Mesendoderm (in vitro differentiated cells): Measurements from ENCODE around the gene LCE3C.

Experiments used
- DNase-seq: peaks from one replicate; pipeline ENCODE4 v3.0.0; 2013
- H2AK5ac ChIP-seq: 2 replicates; pipeline ENCODE4 v1.6.1; 2013; ENCODE audit warnings: low read length, inconsistent platforms
- H2BK120ac ChIP-seq: 2 replicates; pipeline ENCODE4 v1.6.1; 2013; ENCODE audit warnings: low read depth, mild to moderate bottlenecking, low read length, moderate library complexity, mixed read lengths
- H2BK15ac ChIP-seq: replicated peaks from 2 replicates; pipeline ENCODE4 v1.6.1; 2013; ENCODE audit warnings: low read depth, mild to moderate bottlenecking, moderate library complexity
- H2BK5ac ChIP-seq: 2 replicates; pipeline ENCODE4 v1.6.1; 2013; ENCODE audit warnings: low read length, inconsistent platforms
- H3K18ac ChIP-seq: 2 replicates; pipeline ENCODE4 v1.6.1; 2013; ENCODE audit warnings: mild to moderate bottlenecking, low read length, mixed read lengths
- H3K23ac ChIP-seq: one replicate; pipeline ENCODE4 v1.6.1; 2013; ENCODE audit warnings: low read length
- H3K27ac ChIP-seq: 2 replicates; pipeline ENCODE4 v1.5.1; 2013; ENCODE audit warnings: low read depth, mild to moderate bottlenecking, inconsistent platforms, low read length, moderate library complexity
- H3K27me3 ChIP-seq: 2 replicates; pipeline ENCODE4 v1.6.1; 2013; ENCODE audit warnings: low read length, control low read depth, mild to moderate bottlenecking, inconsistent platforms; ENCODE audit not compliant: insufficient read depth, poor library complexity
- H3K36me3 ChIP-seq: 2 replicates; pipeline ENCODE4 v1.6.1; 2013; ENCODE audit warnings: low read length, inconsistent platforms; ENCODE audit not compliant: control insufficient read depth, insufficient read depth
- H3K4ac ChIP-seq: one replicate; pipeline ENCODE4 v1.6.1; 2013; ENCODE audit warnings: low read depth, mild to moderate bottlenecking, low read length, moderate library complexity
- H3K4me1 ChIP-seq: 2 replicates; pipeline ENCODE4 v1.6.1; 2013; ENCODE audit warnings: low read depth, low read length, inconsistent platforms; ENCODE audit not compliant: control insufficient read depth
- H3K4me2 ChIP-seq: 2 replicates; pipeline ENCODE4 v1.6.1; 2013; ENCODE audit warnings: low read length
- H3K4me3 ChIP-seq: 2 replicates; pipeline ENCODE4 v1.5.1; 2013; ENCODE audit warnings: mild to moderate bottlenecking, low read length
- H3K56ac ChIP-seq: one replicate; pipeline ENCODE4 v1.6.1; 2013; ENCODE audit warnings: low read length
- H3K79me1 ChIP-seq: 2 replicates; pipeline ENCODE4 v1.6.1; 2013; ENCODE audit warnings: low read length, inconsistent platforms
- H3K79me2 ChIP-seq: 2 replicates; pipeline ENCODE4 v1.6.1; 2013; ENCODE audit warnings: mild to moderate bottlenecking, low read length; ENCODE audit not compliant: control insufficient read depth, insufficient read depth
- H3K9ac ChIP-seq: 2 replicates; pipeline ENCODE4 v1.6.1; 2013; ENCODE audit warnings: low read length, inconsistent platforms
- H4K5ac ChIP-seq: one replicate; pipeline ENCODE4 v1.6.1; 2013; ENCODE audit warnings: low read length
- H4K8ac ChIP-seq: one replicate; pipeline ENCODE4 v1.6.1; 2013; ENCODE audit warnings: low read depth, mild to moderate bottlenecking, control low read depth, low read length, moderate library complexity
- WGBS: extraction: QIAGEN DNeasy Blood & Tissue Kit; methylation state at CpG from one replicate; pipeline ENCODE4 v1.1.7; 2013; ENCODE audit warnings: low lambda C conversion rate, missing lambda C conversion rate; ENCODE audit not compliant: insufficient coverage; ENCODE audit errors: extremely low coverage; 5-methylcytosine and 5-hydroxymethylcytosine counted together

LCE3C gene

DNA sequence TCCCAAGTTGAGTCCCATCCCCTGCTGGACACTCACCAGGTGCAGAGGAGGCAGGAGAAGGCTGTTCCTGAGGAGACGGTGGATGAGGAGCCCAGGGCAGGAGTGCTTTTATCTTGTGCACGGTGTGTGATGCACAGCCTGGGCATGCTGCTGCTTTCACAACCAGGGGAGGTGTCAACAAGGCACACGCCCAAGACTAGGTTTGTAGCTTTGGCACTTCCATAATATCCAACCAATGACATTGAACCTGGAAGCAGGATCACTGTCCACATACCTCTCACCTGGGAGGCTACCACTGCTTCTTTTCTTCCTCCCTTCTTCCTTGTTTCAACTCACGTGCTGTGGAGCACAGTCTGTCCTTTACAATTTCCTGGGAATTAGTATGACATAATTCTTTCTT, 19.6 kb upstream of the LCE3C start, which contains the start of gene LCE3D:
TSS of gene LCE3D (minus strand) at position 84 of the 400 bp plus-strand sequence. CDS start 580 bp downstream, outside the sequence.
- WGBS, result no CpG with 5 or more reads among the region's 4 CpGs

GRCh38 chr1:152582647-152583046, 17.4 kb upstream of the LCE3C start:
- DNase-seq, result no peak
- no peak overlapping the region for H4K5ac ChIP-seq
- H2AK5ac ChIP-seq, result no peak overlapping the region
- H3K27me3 ChIP-seq, result no peaks in the 10 kb centered on the region
- H3K79me2 ChIP-seq, result no peaks in the 10 kb centered on the region
- H3K9ac ChIP-seq, result no peak overlapping the region
- no peak overlapping the region for H4K8ac ChIP-seq
- no peaks in the 10 kb centered on the region for H3K36me3 ChIP-seq
- no peak overlapping the region for H3K4ac ChIP-seq
- no peak overlapping the region for H3K4me2 ChIP-seq
- no peak overlapping the region for H2BK15ac ChIP-seq
- no peak overlapping the region for H3K27ac ChIP-seq
- H2BK120ac ChIP-seq, result no peak overlapping the region
- no peaks in the 10 kb centered on the region for H3K4me1 ChIP-seq
- no peak overlapping the region for H3K4me3 ChIP-seq
- no CpG with 5 or more reads among the region's 1 CpG for WGBS
- no peaks in the 10 kb centered on the region for H3K79me1 ChIP-seq
- no peak overlapping the region for H3K23ac ChIP-seq
- no peak overlapping the region for H2BK5ac ChIP-seq
- no peak overlapping the region for H3K56ac ChIP-seq
- H3K18ac ChIP-seq, result no peak overlapping the region

More for the DNA sequence above, 19.6 kb upstream of the LCE3C start, which contains the start of gene LCE3D:
- no peaks in the 10 kb centered on the region for H3K36me3 ChIP-seq
- H3K18ac ChIP-seq, result no peak within 1 kb of the TSS
- H3K4ac ChIP-seq, result no peak within 1 kb of the TSS
- H4K5ac ChIP-seq, result no peak within 1 kb of the TSS
- no peak within 1 kb of the TSS for H2AK5ac ChIP-seq
- no peak within 1 kb of the TSS for H4K8ac ChIP-seq
- no peak within 1 kb of the TSS for H3K56ac ChIP-seq
- no peak within 1 kb of the TSS for H3K4me3 ChIP-seq
- H3K27me3 ChIP-seq, result no peaks in the 10 kb centered on the region
- H3K79me1 ChIP-seq, result no peaks in the 10 kb centered on the region
- H2BK15ac ChIP-seq, result no peak within 1 kb of the TSS
- DNase-seq, result no peak
- H2BK120ac ChIP-seq, result no peak within 1 kb of the TSS
- no peaks in the 10 kb centered on the region for H3K79me2 ChIP-seq
- H3K23ac ChIP-seq, result no peak within 1 kb of the TSS
- H3K27ac ChIP-seq, result no peak within 1 kb of the TSS
- no peak within 1 kb of the TSS for H3K9ac ChIP-seq
- H3K4me1 ChIP-seq, result no peaks in the 10 kb centered on the region
- H2BK5ac ChIP-seq, result no peak within 1 kb of the TSS
- H3K4me2 ChIP-seq, result no peak within 1 kb of the TSS

DNA sequence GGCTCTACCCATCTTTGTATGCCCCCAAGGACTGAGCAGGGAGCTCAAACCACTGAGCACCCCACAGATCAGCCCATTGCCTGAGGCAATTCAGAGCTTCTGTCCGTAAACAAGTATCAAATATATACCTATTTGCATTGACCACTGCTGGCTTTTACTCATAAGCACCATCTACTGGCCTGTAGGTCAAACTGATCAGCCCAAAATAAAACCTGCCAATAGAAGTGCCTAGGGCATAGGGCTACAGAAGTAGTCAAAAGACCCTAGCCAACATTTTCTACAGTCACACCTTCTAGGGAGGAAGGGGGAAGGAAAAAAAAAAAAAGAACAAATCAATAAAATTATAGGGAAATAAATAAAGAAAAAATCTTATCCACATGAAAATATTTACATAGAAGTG, 14.4 kb upstream of the LCE3C start:
- WGBS, result no CpG with 5 or more reads among the region's 1 CpG
- H2BK15ac ChIP-seq, result no peak overlapping the region
- H4K8ac ChIP-seq, result no peak overlapping the region

GRCh38 chr1:152596986-152597385, 3.0 kb upstream of the LCE3C start:
- H3K27ac ChIP-seq, result no peak overlapping the region
- H3K4me3 ChIP-seq, result no peak overlapping the region
- H3K4me2 ChIP-seq, result no peak overlapping the region
- no peak overlapping the region for H4K5ac ChIP-seq
- no peaks in the 10 kb centered on the region for H3K4me1 ChIP-seq
- no peak for DNase-seq
- H3K79me2 ChIP-seq, result no peaks in the 10 kb centered on the region
- no peak overlapping the region for H3K4ac ChIP-seq
- H3K79me1 ChIP-seq, result no peaks in the 10 kb centered on the region
- no peak overlapping the region for H2BK5ac ChIP-seq
- no peaks in the 10 kb centered on the region for H3K27me3 ChIP-seq
- H2BK120ac ChIP-seq, result no peak overlapping the region
- H3K23ac ChIP-seq, result no peak overlapping the region
- no peak overlapping the region for H3K18ac ChIP-seq
- no peak overlapping the region for H2BK15ac ChIP-seq
- no peak overlapping the region for H3K56ac ChIP-seq
- no CpG with 5 or more reads among the region's 2 CpGs for WGBS
- no peak overlapping the region for H2AK5ac ChIP-seq
- no peak overlapping the region for H4K8ac ChIP-seq
- no peak overlapping the region for H3K9ac ChIP-seq
- H3K36me3 ChIP-seq, result no peaks in the 10 kb centered on the region

More for the DNA sequence above, 14.4 kb upstream of the LCE3C start:
- Histone ChIP-seq H3K36me3 (no peaks in the 10 kb centered on the region), H3K4me3 (no peak overlapping the region), H3K27me3 (no peaks in the 10 kb centered on the region), H2BK5ac (no peak overlapping the region), H3K18ac (no peak overlapping the region), H3K27ac (no peak overlapping the region), H3K4me2 (no peak overlapping the region), H3K4me1 (no peaks in the 10 kb centered on the region), H3K79me2 (no peaks in the 10 kb centered on the region), H3K79me1 (no peaks in the 10 kb centered on the region), H3K9ac (no peak overlapping the region), H4K5ac (no peak overlapping the region), H2BK120ac (no peak overlapping the region), H3K23ac (no peak overlapping the region), H3K4ac (no peak overlapping the region), H2AK5ac (no peak overlapping the region), H3K56ac (no peak overlapping the region)
- DNase-seq, result no peak

DNA sequence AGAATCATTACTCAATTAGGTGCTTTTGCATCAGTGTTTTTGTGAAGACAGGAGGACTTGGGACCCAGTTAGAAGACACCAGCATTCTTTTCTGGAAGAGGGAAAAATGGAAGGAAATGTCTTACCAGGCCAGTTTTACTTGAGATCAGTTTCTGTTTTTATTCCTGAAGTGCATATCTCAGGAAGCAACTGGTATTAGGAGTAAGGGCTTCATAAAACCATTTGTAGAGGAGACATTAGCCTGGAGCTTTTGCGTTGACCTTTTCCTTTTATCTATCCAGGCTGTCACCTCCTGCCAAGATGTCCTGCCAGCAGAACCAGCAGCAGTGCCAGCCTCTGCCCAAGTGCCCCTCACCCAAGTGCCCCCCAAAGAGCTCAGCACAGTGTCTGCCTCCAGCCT, 13.5 kb downstream of the LCE3C start, which contains the start of gene LCE3B:
TSS of gene LCE3B (plus strand) at position 301 of the 400 bp plus-strand sequence. CDS start at position 301, 0 bp downstream.
- no peak within 1 kb of the TSS for H3K27ac ChIP-seq
- no peak within 1 kb of the TSS for H3K56ac ChIP-seq
- no peak within 1 kb of the TSS for H2BK15ac ChIP-seq
- WGBS, result no CpG with 5 or more reads among the region's 1 CpG
- H3K27me3 ChIP-seq, result no peaks in the 10 kb centered on the region
- no peak within 1 kb of the TSS for H4K5ac ChIP-seq
- no peak within 1 kb of the TSS for H2BK5ac ChIP-seq
- no peak within 1 kb of the TSS for H3K23ac ChIP-seq
- no peak for DNase-seq
- H3K4me1 ChIP-seq, result no peaks in the 10 kb centered on the region
- H3K4ac ChIP-seq, result no peak within 1 kb of the TSS
- H3K4me2 ChIP-seq, result no peak within 1 kb of the TSS
- H2BK120ac ChIP-seq, result no peak within 1 kb of the TSS
- H3K18ac ChIP-seq, result no peak within 1 kb of the TSS
- H2AK5ac ChIP-seq, result no peak within 1 kb of the TSS
- no peaks in the 10 kb centered on the region for H3K79me2 ChIP-seq
- H3K4me3 ChIP-seq, result no peak within 1 kb of the TSS
- no peaks in the 10 kb centered on the region for H3K79me1 ChIP-seq
- H3K9ac ChIP-seq, result no peak within 1 kb of the TSS
- H4K8ac ChIP-seq, result no peak within 1 kb of the TSS
- H3K36me3 ChIP-seq, result no peaks in the 10 kb centered on the region

DNA sequence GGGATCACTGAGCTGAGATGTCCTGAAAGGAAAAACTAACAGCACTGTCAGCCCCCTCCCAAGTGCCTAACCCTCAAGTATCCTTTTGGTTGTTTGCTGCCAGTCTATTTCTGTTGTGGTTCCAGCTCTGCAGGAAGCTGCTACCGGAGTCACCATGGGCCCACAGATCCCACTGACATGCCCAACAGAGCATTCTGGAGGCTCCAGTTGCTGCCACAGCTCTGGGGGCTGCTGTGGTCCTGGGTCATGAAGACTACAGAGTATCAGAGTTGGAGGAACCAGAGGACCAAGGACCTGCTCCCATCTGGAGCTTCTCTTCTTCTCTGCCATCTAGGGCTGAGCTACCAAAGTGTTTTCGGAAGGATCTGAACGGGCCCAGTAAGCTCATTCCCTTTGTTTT, 22.0 kb downstream of the LCE3C start:
- Histone ChIP-seq H2BK15ac (no peak overlapping the region), H4K8ac (no peak overlapping the region), H3K23ac (no peak overlapping the region), H2AK5ac (no peak overlapping the region), H3K27ac (no peak overlapping the region), H3K9ac (no peak overlapping the region), H3K4me1 (no peaks in the 10 kb centered on the region), H3K4me3 (no peak overlapping the region), H3K56ac (no peak overlapping the region), H2BK120ac (no peak overlapping the region), H3K27me3 (no peaks in the 10 kb centered on the region), H3K36me3 (no peaks in the 10 kb centered on the region), H3K79me2 (no peaks in the 10 kb centered on the region), H3K18ac (no peak overlapping the region), H3K4ac (no peak overlapping the region), H3K4me2 (no peak overlapping the region), H3K79me1 (no peaks in the 10 kb centered on the region), H2BK5ac (no peak overlapping the region), H4K5ac (no peak overlapping the region)
- WGBS, result no CpG with 5 or more reads among the region's 3 CpGs
- no peak for DNase-seq
